Spleen (tissue), 11 donors: Measurements from ENCODE around the gene ZDHHC11B. TPM values are rescaled to one million over a fixed set of nuclear protein-coding genes. Genes with fewer than 3 reads are reported as not detected.
A peak's percentile ranks its signal among the peaks of the same experiment; 100 is the strongest.

Source experiments
- DNase-seq: peaks from one replicate; pipeline ENCODE4 v3.0.0-alpha.2; 2020
- H3K27ac ChIP-seq, 8 donors: fragments of 200-600 bp; sonication (generic) in 7 of 8; 1 replicate in 4 of 8; 2 replicates in 4 of 8; pipeline versions ENCODE4 v1.5.0 to v1.8.0; 2016 to 2021; ENCODE audit warnings: inconsistent platforms in 4 of 8, mild to moderate bottlenecking in 4 of 8, moderate library complexity in 1 of 8
- H3K27me3 ChIP-seq, 7 donors: fragments of 200-600 bp; sonication (generic) in 6 of 7; replicated peaks in 1 of 7; 1 replicate in 4 of 7; 2 replicates in 3 of 7; pipeline versions ENCODE4 v1.5.0 to v1.8.0; 2016 to 2021; ENCODE audit warnings: inconsistent platforms in 3 of 7, mild to moderate bottlenecking in 1 of 7
- H3K36me3 ChIP-seq, 6 donors: fragments of 200-600 bp; sonication (generic) in 5 of 6; 1 replicate in 4 of 6; 2 replicates in 2 of 6; pipeline versions ENCODE4 v1.5.0 to v1.8.0; 2016 to 2021; ENCODE audit warnings: inconsistent platforms in 2 of 6
- H3K4me1 ChIP-seq, 6 donors: fragments of 200-600 bp; sonication (generic) in 5 of 6; 1 replicate in 3 of 6; 2 replicates in 3 of 6; pipeline versions ENCODE4 v1.5.0 to v1.8.0; 2016 to 2021; ENCODE audit warnings: inconsistent platforms in 3 of 6
- H3K4me3 ChIP-seq, 8 donors: fragments of 200-600 bp; sonication (generic) in 7 of 8; 1 replicate in 4 of 8; 2 replicates in 4 of 8; pipeline versions ENCODE4 v1.5.0 to v1.8.0; 2016 to 2021; ENCODE audit warnings: inconsistent platforms in 4 of 8, mild to moderate bottlenecking in 4 of 8, moderate library complexity in 2 of 8
- H3K9me3 ChIP-seq, 8 donors: fragments of 200-600 bp; sonication (generic) in 7 of 8; 1 replicate in 4 of 8; 2 replicates in 4 of 8; pipeline versions ENCODE4 v1.5.0 to v1.8.0; 2016 to 2021; ENCODE audit warnings: inconsistent platforms in 4 of 8
- POLR2A ChIP-seq, 3 donors: fragments of 450-650 bp; IDR thresholded peaks; one replicate each; pipeline ENCODE4 v1.5.1; 2017; ENCODE audit warnings: antibody characterized with exemption in 3 of 3, mild to moderate bottlenecking in 1 of 3
- POLR2AphosphoS5 ChIP-seq, 3 donors: sonication (generic); formaldehyde crosslinking; IDR thresholded peaks; one replicate each; pipeline ENCODE4 v1.5.1; 2017; ENCODE audit warnings: antibody characterized with exemption in 3 of 3
- WGBS, 5 donors: extraction: QIAGEN DNeasy Blood & Tissue Kit in 3 of 5; methylation state at CpG; one replicate each; pipeline versions ENCODE4 v1.1.5 to v1.1.7; 2013 to 2018; 5-methylcytosine and 5-hydroxymethylcytosine counted together
- intact Hi-C: fragments of 100-400 bp; cut with DNase I; formaldehyde crosslinking; loops from one replicate; pipeline ENCODE4 v1.15.0; 2023; ENCODE audit warnings: low total_unique reads
- polyA plus RNA-seq, 3 donors: library from polyadenylated mRNA; stranded (reverse); fragments of 200-250 nt; gene quantifications; one replicate each; pipeline ENCODE4 v1.2.1, GENCODE V29; 2013
- total RNA-seq, 7 donors: library from RNA; depleted of rRNA in 3 of 7; stranded (reverse); fragments of >200 nt in 3 of 7; fragmentation: NEBNext Ultra II Directional in 4 of 7; extraction: Animal tissue kit (Norgen Biotek cat#: 25700) in 4 of 7; gene quantifications; one replicate each; pipeline versions ENCODE4 v1.1.0 to v1.2.1, GENCODE V29; 2016 to 2021
- TF ChIP-seq, protein P1 (sequence below), 11 experiments: fragments of 200-600 bp in 7 of 11; fragments of 450-650 bp in 4 of 11; sonication (generic) in 4 of 11; IDR thresholded peaks in 8 of 11; conservative IDR thresholded peaks in 3 of 11; 1 replicate in 7 of 11; 2 replicates in 4 of 11; pipeline versions ENCODE4 v1.4.0 to v1.8.0; 2016 to 2021; ENCODE audit warnings: antibody characterized with exemption in 11 of 11, inconsistent platforms in 4 of 11, mild to moderate bottlenecking in 1 of 11
- donor health status: healthy with polysubstance abuse.
- donor health status: DM: no; HTN: no; CAD: no; lungs with moderate emphysema.
- donor health status: DM: no; HTN: no; CAD: no.
- donor health status: Bipolar disorder and iron deficiency.
- donor health status: healthy.
- donor health status: DM: no; HTN: no; CAD: no.
- donor health status: DM: yes; HTN: yes; CAD: no.

ZDHHC11B gene
- total and polyA plus RNA-seq, 10 donors = 0.97 to 74.3 (median 4.7) TPM

GRCh38 chr5:661891-662750 is 122.4 kb downstream of the ZDHHC11B start:
- WGBS, 5 donors = 95 to 98% (median 96%) methylated on average over 52 to 53 of the region's 53 CpGs
- no peak for TF ChIP-seq POLR2AphosphoS5 (IDR thresholded peaks at IDR 0.05)
- no peak for TF ChIP-seq POLR2A (IDR thresholded peaks at IDR 0.05)
- TF ChIP-seq, protein P1, sequence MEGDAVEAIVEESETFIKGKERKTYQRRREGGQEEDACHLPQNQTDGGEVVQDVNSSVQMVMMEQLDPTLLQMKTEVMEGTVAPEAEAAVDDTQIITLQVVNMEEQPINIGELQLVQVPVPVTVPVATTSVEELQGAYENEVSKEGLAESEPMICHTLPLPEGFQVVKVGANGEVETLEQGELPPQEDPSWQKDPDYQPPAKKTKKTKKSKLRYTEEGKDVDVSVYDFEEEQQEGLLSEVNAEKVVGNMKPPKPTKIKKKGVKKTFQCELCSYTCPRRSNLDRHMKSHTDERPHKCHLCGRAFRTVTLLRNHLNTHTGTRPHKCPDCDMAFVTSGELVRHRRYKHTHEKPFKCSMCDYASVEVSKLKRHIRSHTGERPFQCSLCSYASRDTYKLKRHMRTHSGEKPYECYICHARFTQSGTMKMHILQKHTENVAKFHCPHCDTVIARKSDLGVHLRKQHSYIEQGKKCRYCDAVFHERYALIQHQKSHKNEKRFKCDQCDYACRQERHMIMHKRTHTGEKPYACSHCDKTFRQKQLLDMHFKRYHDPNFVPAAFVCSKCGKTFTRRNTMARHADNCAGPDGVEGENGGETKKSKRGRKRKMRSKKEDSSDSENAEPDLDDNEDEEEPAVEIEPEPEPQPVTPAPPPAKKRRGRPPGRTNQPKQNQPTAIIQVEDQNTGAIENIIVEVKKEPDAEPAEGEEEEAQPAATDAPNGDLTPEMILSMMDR (IDR thresholded peaks at IDR 0.05 in 8 of 11, conservative IDR thresholded peaks at IDR 0.05 in 3 of 11) = no peak
- Histone ChIP-seq H3K4me3 (no peak overlapping the region), H3K9me3 (peaks cover 0 to 8% (median 0%) of the 10 kb centered on the region in 8 donors), H3K27ac (no peak overlapping the region), H3K36me3 (peaks cover 0 to 95% (median 38%) of the 10 kb centered on the region in 6 donors), H3K4me1 (no peaks in the 10 kb centered on the region), H3K27me3 (no peaks in the 10 kb centered on the region)
- intact Hi-C loops = no loop called here
- DNase-seq = peak; percentile 59

- Histone ChIP-seq H3K4me3 (no peak overlapping the region), H3K4me1 (no peaks in the 10 kb centered on the region), H3K36me3 (peaks cover 0 to 94% (median 36%) of the 10 kb centered on the region in 6 donors), H3K27ac (no peak overlapping the region), H3K9me3 (peaks cover 0 to 8% (median 0%) of the 10 kb centered on the region in 8 donors), H3K27me3 (no peaks in the 10 kb centered on the region)
- intact Hi-C loops = no loop called here
- 94 to 99% (median 97%) methylated on average over 11 of the region's 11 CpGs for WGBS, 5 donors
- peak; percentile 58 for DNase-seq
- no peak for TF ChIP-seq POLR2A (IDR thresholded peaks at IDR 0.05)
- TF ChIP-seq, protein P1 (IDR thresholded peaks at IDR 0.05 in 8 of 11, conservative IDR thresholded peaks at IDR 0.05 in 3 of 11) = no peak
- TF ChIP-seq POLR2AphosphoS5 (IDR thresholded peaks at IDR 0.05) = peak in 1 of 3 donors; percentile 11
These were observed 124.0 kb downstream of the ZDHHC11B start for GRCh38 chr5:660491-661030.

Other genes starting within 250 kb of the ZDHHC11B start
- 10 to 100 TPM in 4 of 7 donors, 1 to 10 TPM in 3; 8.5 to 13.1 (median 10.4) TPM for gene CEP72, start 172.4 kb downstream of the ZDHHC11B start, total RNA-seq
- gene CEP72, start 172.4 kb downstream of the ZDHHC11B start, polyA plus RNA-seq = 1 to 10 TPM; 2.1 to 4.5 (median 2.9) TPM
- 10 to 100 TPM in 1 of 7 donors, 1 to 10 TPM in 6; 2.4 to 12.2 (median 4.4) TPM for gene TPPP, start 91.4 kb downstream of the ZDHHC11B start, total RNA-seq
- gene TPPP, start 91.4 kb downstream of the ZDHHC11B start, polyA plus RNA-seq = under 1 TPM; 0.30 to 0.83 (median 0.41) TPM
- 10 to 100 TPM in 4 of 7 donors, 1 to 10 TPM in 3; 1.3 to 75.0 (median 10.5) TPM for gene ZDHHC11, start 66.3 kb upstream of the ZDHHC11B start, total RNA-seq
- gene ZDHHC11, start 66.3 kb upstream of the ZDHHC11B start, polyA plus RNA-seq = 1 to 10 TPM; 1.9 to 2.8 (median 2.1) TPM
- gene BRD9, start 108.1 kb upstream of the ZDHHC11B start, total RNA-seq = 10 to 100 TPM; 32.2 to 82.9 (median 39.7) TPM
- 10 to 100 TPM; 26.5 to 54.5 (median 38.6) TPM for gene BRD9, start 108.1 kb upstream of the ZDHHC11B start, polyA plus RNA-seq
- gene TRIP13, start 108.2 kb upstream of the ZDHHC11B start, total RNA-seq = 1 to 10 TPM; 1.0 to 5.4 (median 2.1) TPM
- 1 to 10 TPM; 1.2 to 3.4 (median 2.6) TPM for gene TRIP13, start 108.2 kb upstream of the ZDHHC11B start, polyA plus RNA-seq
- gene NKD2, start 224.1 kb upstream of the ZDHHC11B start, total RNA-seq = 10 to 100 TPM in 6 of 7 donors, 1 to 10 TPM in 1; 1.4 to 52.3 (median 17.9) TPM
- 10 to 100 TPM in 1 of 3 donors, 1 to 10 TPM in 2; 5.9 to 16.4 (median 7.0) TPM for gene NKD2, start 224.1 kb upstream of the ZDHHC11B start, polyA plus RNA-seq